Heart left ventricle (tissue), 16 donors: ENCODE results near the gene SCN9A. TPM values are rescaled to one million over a fixed set of nuclear protein-coding genes. Genes with fewer than 3 reads are reported as not detected.

Experiments used
- ATAC-seq, 4 donors: fragments of 200-7000 bp; cut with Tn5 transposase; one replicate each; pipeline ENCODE4 v1.9.1; 2020 to 2022; ENCODE audit warnings: moderate library complexity in 4 of 4, mild to moderate bottlenecking in 3 of 4, moderate number of reproducible peaks in 1 of 4
- DNase-seq, 5 donors: peaks; one replicate each; pipeline ENCODE4 v3.0.0-alpha.2; 2020
- H3K27ac ChIP-seq, 12 donors: fragments of 200-600 bp; sonication (generic) in 4 of 12; one replicate each; pipeline versions ENCODE4 v1.5.0 to v1.8.0; 2016 to 2022; ENCODE audit warnings: mild to moderate bottlenecking in 2 of 12
- H3K27me3 ChIP-seq, 9 donors: fragments of 200-600 bp; sonication (generic) in 2 of 9; one replicate each; pipeline versions ENCODE4 v1.5.1 to v1.8.0; 2016 to 2022; ENCODE audit warnings: mild to moderate bottlenecking in 3 of 9
- H3K36me3 ChIP-seq, 9 donors: fragments of 200-600 bp; sonication (generic) in 2 of 9; one replicate each; pipeline versions ENCODE4 v1.5.0 to v1.8.0; 2018 to 2022; ENCODE audit warnings: mild to moderate bottlenecking in 2 of 9
- H3K4me1 ChIP-seq, 12 donors: fragments of 200-600 bp; sonication (generic) in 4 of 12; one replicate each; pipeline versions ENCODE4 v1.5.0 to v1.8.0; 2016 to 2022; ENCODE audit warnings: mild to moderate bottlenecking in 3 of 12
- H3K4me3 ChIP-seq, 12 donors: fragments of 200-600 bp; sonication (generic) in 4 of 12; one replicate each; pipeline versions ENCODE4 v1.5.0 to v1.8.0; 2017 to 2022; ENCODE audit warnings: mild to moderate bottlenecking in 9 of 12, moderate library complexity in 4 of 12
- H3K9me3 ChIP-seq, 12 donors: fragments of 200-600 bp; sonication (generic) in 4 of 12; one replicate each; pipeline versions ENCODE4 v1.5.0 to v1.8.0; 2016 to 2022; ENCODE audit warnings: mild to moderate bottlenecking in 1 of 12
- POLR2A ChIP-seq, 2 donors: fragments of 450-650 bp; IDR thresholded peaks; one replicate each; pipeline ENCODE4 v1.6.1; 2017; ENCODE audit warnings: antibody characterized with exemption in 2 of 2, mild to moderate bottlenecking in 2 of 2, moderate library complexity in 2 of 2
- WGBS, 4 donors: extraction: QIAGEN DNeasy Blood & Tissue Kit in 2 of 4; methylation state at CpG; one replicate each; pipeline versions ENCODE4 v1.1.5 to v1.1.7; 2013 to 2018; 5-methylcytosine and 5-hydroxymethylcytosine counted together
- intact Hi-C, 10 donors: fragments of 100-400 bp; cut with DNase I; formaldehyde crosslinking; loops; one replicate each; pipeline versions ENCODE4 v1.11.1 to v1.14.2; 2022
- polyA plus RNA-seq, 2 donors: library from polyadenylated mRNA; stranded (reverse); fragments of 200-250 nt; gene quantifications; one replicate each; pipeline ENCODE4 v1.2.3, GENCODE V29; 2013
- total RNA-seq, 9 donors: library from RNA; depleted of rRNA in 2 of 9; stranded (reverse); fragments of >200 nt in 2 of 9; fragmentation: NEBNext Ultra II Directional in 3 of 9; extraction: Animal tissue kit (Norgen Biotek cat#: 25700) in 3 of 9; gene quantifications; one replicate each; pipeline versions ENCODE4 v1.1.0 to v1.2.4, GENCODE V29; 2016 to 2023
- TF ChIP-seq, protein P1 (sequence below), 12 donors: fragments of 200-600 bp; sonication (generic) in 4 of 12; IDR thresholded peaks; one replicate each; pipeline versions ENCODE4 v1.5.0 to v1.8.0; 2018 to 2022; ENCODE audit warnings: antibody characterized with exemption in 12 of 12, mild to moderate bottlenecking in 5 of 12
- donor health status: ischemic (EF 13 %, LVEDD 7.1; RV severe dilation, severe dysfunction).
- donor health status: healthy with polysubstance abuse.
- donor health status: DM: no; HTN: yes; CAD: no.
- donor health status: DM: no; HTN: no; CAD: no.
- donor health status: ischemic (EF 25% LVEDD 6.9; RV normal size, moderate dysfunction).
- donor health status: ischemic (EF 25% LVEDD 5.7; RV mildly dilated, moderate dysfunction).
- donor health status: healthy.
- donor health status: DM: yes; HTN: yes; CAD: no.
- donor health status: ischemic (EF 35%, LVEDD 5.7; RV mildly dilated, moderate dysfunction).
- donor health status: nonischemic (EF 11% LVEDD 7.7; RV severe dilation, severe dysfunction).
- donor health status: DM: yes; HTN: yes; CAD: no.
- donor health status: PGD.
- donor health status: ischemic (EF 29% LVEDD 5.4; RV normal size, mild dysfunction).
- donor health status: nonischemic (EF 23%, LVEDD 6.1; RV moderate dilation, normal function).

The SCN9A gene
- total and polyA plus RNA-seq, 11 donors: 0.08 to 3.2 (median 0.99) TPM

DNA sequence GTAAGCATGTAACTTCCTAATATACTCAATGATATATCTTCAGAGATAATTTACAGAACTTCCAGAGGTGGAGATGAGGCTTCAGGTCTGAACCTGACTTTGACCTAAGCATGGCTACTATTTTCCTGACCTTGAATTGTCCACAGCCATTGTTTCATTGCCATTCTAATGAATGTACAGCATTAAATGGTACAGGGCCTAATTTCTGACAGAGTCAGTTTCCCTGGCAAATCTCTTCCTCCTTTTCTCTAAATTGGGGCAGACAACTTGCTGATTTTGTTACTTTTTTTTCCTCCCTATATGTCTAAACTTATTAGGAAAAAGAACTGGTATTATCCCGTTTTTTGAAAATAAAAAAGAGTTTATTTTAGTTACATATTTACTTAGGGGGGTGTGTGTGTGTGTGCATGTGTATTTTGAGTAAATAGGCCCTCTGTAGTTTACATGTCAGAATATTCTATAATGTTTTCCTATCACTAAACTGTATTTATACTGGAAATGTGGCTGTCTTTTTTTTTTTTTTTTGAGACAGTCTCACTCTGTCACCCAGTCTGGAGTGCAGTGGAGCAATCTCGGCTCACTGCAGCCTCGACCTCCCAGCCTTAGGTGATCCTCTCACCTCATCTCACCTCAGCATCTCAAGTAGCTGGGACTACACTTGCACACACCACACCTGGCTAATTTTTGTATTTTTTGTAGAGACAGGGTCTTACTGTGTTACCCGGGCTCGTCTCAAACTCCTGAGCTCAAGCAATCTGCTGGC, 43.3 kb upstream of the SCN9A start:
- Histone ChIP-seq H3K36me3 (no peaks in the 10 kb centered on the region), H3K4me1 (no peaks in the 10 kb centered on the region), H3K27me3 (no peaks in the 10 kb centered on the region), H3K4me3 (no peak overlapping the region), H3K27ac (no peak overlapping the region), H3K9me3 (no peaks in the 10 kb centered on the region)
- DNase-seq (peak in 1 of 5 donors; percentile 3), ATAC-seq (no peak)
- TF ChIP-seq POLR2A (IDR thresholded peaks at IDR 0.05): no peak
- TF ChIP-seq, protein P1, sequence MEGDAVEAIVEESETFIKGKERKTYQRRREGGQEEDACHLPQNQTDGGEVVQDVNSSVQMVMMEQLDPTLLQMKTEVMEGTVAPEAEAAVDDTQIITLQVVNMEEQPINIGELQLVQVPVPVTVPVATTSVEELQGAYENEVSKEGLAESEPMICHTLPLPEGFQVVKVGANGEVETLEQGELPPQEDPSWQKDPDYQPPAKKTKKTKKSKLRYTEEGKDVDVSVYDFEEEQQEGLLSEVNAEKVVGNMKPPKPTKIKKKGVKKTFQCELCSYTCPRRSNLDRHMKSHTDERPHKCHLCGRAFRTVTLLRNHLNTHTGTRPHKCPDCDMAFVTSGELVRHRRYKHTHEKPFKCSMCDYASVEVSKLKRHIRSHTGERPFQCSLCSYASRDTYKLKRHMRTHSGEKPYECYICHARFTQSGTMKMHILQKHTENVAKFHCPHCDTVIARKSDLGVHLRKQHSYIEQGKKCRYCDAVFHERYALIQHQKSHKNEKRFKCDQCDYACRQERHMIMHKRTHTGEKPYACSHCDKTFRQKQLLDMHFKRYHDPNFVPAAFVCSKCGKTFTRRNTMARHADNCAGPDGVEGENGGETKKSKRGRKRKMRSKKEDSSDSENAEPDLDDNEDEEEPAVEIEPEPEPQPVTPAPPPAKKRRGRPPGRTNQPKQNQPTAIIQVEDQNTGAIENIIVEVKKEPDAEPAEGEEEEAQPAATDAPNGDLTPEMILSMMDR (IDR thresholded peaks at IDR 0.05): no peak
- 74 to 83% (median 74%) methylated on average over 5 of the region's 5 CpGs for WGBS, 4 donors
- intact Hi-C loops: loop anchor here in 1 of 10 donors (5.0 kb wide), 1 partner anchor 98 kb away; no protein-coding TSS in a partner anchor

DNA sequence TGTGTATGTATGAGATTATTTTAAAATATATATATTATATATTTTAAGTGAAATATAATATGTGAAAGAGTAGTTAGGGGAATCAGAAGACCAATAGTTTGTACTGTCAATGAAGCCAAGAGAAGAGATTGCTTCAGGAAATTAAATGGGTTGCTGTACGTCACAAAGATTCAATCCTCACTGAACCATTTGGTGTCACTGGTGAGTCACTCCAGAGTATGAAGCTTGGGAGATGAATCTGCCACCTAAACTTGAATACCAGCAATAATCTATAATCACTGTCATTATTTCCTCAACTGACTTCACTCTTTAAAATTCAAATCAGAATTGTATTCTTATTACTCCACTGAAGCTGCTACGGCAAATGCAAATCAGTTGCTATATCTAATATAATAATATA, 41.9 kb upstream of the SCN9A start:
- DNase-seq (no peak), ATAC-seq (no peak)
- Histone ChIP-seq H3K4me1 (no peaks in the 10 kb centered on the region), H3K27me3 (no peaks in the 10 kb centered on the region), H3K36me3 (peaks cover 0 to 6% (median 0%) of the 10 kb centered on the region in 9 donors), H3K4me3 (no peak overlapping the region), H3K27ac (no peak overlapping the region), H3K9me3 (no peaks in the 10 kb centered on the region)
- TF ChIP-seq POLR2A (IDR thresholded peaks at IDR 0.05): no peak
- TF ChIP-seq, protein P1 (IDR thresholded peaks at IDR 0.05): peak in 5 of 12 donors; percentile 14 to 43 (median 36)
- 57 to 68% (median 65%) methylated on average over 2 of the region's 2 CpGs for WGBS, 4 donors
- intact Hi-C loops: loop anchor here in 1 of 10 donors (5.0 kb wide), 1 partner anchor 100 kb away; no protein-coding TSS in a partner anchor

DNA sequence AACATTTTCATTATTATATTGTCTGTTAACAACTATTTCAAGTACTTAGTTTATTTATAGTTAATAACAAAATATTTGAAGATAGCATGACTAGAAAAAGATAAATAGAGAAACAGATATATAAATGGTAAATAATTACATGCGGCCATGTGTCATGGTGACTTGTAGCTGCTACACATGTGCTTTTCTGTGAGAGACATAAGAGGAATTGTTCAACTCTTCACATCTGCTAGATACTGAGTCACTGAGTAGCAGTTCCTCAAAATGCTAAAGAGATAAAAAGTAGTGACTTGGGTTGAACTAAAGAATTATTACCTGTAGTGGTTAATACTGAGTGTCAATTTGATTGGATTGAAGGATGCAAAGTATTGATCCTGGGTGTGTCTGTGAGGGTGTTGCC, 37.5 kb upstream of the SCN9A start:
- H3K4me3 ChIP-seq: no peak overlapping the region
- H3K9me3 ChIP-seq: no peaks in the 10 kb centered on the region
- H3K27me3 ChIP-seq: no peaks in the 10 kb centered on the region
- WGBS, 4 donors: 89 to 97% (median 91%) methylated on average over 1 of the region's 1 CpG
- intact Hi-C loops: no loop called here
- H3K27ac ChIP-seq: no peak overlapping the region
- no peak for TF ChIP-seq POLR2A (IDR thresholded peaks at IDR 0.05)
- TF ChIP-seq, protein P1 (IDR thresholded peaks at IDR 0.05): no peak
- H3K4me1 ChIP-seq: no peaks in the 10 kb centered on the region
- ATAC-seq (no peak), DNase-seq (no peak)
- peaks cover 0 to 36% (median 3%) of the 10 kb centered on the region in 9 donors for H3K36me3 ChIP-seq

DNA sequence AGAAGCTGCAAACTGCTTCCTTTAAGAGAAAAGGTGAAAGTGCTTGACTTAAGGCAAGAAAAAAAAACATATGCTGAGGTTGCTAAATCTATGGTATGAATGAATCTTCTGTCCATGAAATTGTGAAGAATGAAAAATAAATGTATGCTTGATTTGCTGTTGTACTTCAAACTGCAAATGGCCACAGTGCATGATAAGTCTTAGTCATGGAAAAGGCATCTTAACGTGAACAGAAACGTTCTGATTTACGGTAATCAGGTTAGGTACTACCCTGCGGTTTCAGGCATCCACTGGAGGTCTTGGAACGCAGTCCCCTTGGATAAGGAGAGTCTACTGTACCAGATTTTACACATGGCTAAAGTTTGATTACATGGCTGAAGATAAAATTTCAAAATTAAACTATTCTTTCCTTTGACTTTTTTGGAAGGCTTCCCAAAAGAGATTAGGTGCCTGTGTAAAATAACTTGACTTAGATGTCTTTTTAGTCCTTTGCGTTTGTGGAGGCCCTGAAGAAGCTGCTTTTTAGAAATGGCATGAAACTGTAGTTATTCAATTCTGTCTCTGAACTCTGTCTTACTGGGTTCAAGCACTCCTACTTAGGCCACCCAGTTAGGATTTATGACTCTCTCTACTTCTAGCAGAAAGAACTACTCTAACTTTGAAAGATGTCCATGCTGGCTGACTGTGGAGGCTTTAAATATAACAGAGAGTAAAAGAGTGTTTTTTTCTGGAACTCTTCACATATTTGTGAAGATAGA, 35.9 kb upstream of the SCN9A start:
- Histone ChIP-seq H3K27ac (no peak overlapping the region), H3K36me3 (peaks cover 0 to 39% (median 3%) of the 10 kb centered on the region in 9 donors), H3K4me3 (no peak overlapping the region), H3K27me3 (no peaks in the 10 kb centered on the region), H3K9me3 (no peaks in the 10 kb centered on the region), H3K4me1 (no peaks in the 10 kb centered on the region)
- DNase-seq (no peak), ATAC-seq (peak in 1 of 4 donors; percentile 34)
- 67 to 78% (median 70%) methylated on average over 6 of the region's 6 CpGs for WGBS, 4 donors
- intact Hi-C loops: no loop called here
- TF ChIP-seq, protein P1 (IDR thresholded peaks at IDR 0.05): no peak
- no peak for TF ChIP-seq POLR2A (IDR thresholded peaks at IDR 0.05)
